HepG2 (cell line): ENCODE results near the gene PSMA7. TPM values are rescaled to one million over a fixed set of nuclear protein-coding genes. Genes with fewer than 3 reads are reported as not detected.

Experiments used
- ARNTL ChIP-seq: sonication (generic); formaldehyde crosslinking; IDR thresholded peaks from 2 replicates; pipeline ENCODE4 v1.4.0; 2020; ENCODE audit warnings: mild to moderate bottlenecking, missing genetic modification reagents
- DMTF1 ChIP-seq: sonication (generic); formaldehyde crosslinking; IDR thresholded peaks from 2 replicates; pipeline ENCODE4 v1.4.0; 2020; ENCODE audit warnings: mild to moderate bottlenecking, missing genetic modification reagents
- FOXA3 ChIP-seq: IDR thresholded peaks from 2 replicates; pipeline ENCODE4 v1.6.1; 2016; ENCODE audit warnings: missing genetic modification reagents, missing compliant biosample characterization
- HDAC1 ChIP-seq: sonication (generic); formaldehyde crosslinking; IDR thresholded peaks from 2 replicates; pipeline ENCODE4 v1.5.1; 2020; ENCODE audit warnings: mild to moderate bottlenecking, missing genetic modification reagents
- KDM2A ChIP-seq: sonication (generic); formaldehyde crosslinking; IDR thresholded peaks from 2 replicates; pipeline ENCODE4 v1.4.0; 2020; ENCODE audit warnings: low read depth, missing genetic modification reagents, borderline replicate concordance
- MAZ ChIP-seq, 2 experiments: sonication (generic) in 1 of 2; formaldehyde crosslinking in 1 of 2; IDR thresholded peaks; 2 replicates each; pipeline versions ENCODE4 v1.5.0 to v1.6.1; 2012 to 2020; ENCODE audit warnings: low read depth in 2 of 2, mild to moderate bottlenecking in 2 of 2, borderline replicate concordance in 1 of 2, improper control_type of control experiment in 1 of 2, low read length in 1 of 2, missing genetic modification reagents in 1 of 2, moderate library complexity in 1 of 2
- PRDM4 ChIP-seq: sonication (generic); formaldehyde crosslinking; IDR thresholded peaks from 2 replicates; pipeline ENCODE4 v1.9.0; 2021; ENCODE audit warnings: missing genetic modification reagents, borderline replicate concordance
- SKIL ChIP-seq: sonication (generic); formaldehyde crosslinking; IDR thresholded peaks from 2 replicates; pipeline ENCODE4 v1.8.0; 2022; ENCODE audit warnings: missing genetic modification reagents, mild to moderate bottlenecking, moderate library complexity, borderline replicate concordance
- SNRNP70 ChIP-seq: fragments of 200-400 bp; formaldehyde crosslinking; IDR thresholded peaks from 2 replicates; pipeline ENCODE4 v1.6.1; 2017; ENCODE audit warnings: mild to moderate bottlenecking, low read depth, low read length, moderate library complexity
- ZBTB46 ChIP-seq: sonication (generic); formaldehyde crosslinking; IDR thresholded peaks from 2 replicates; pipeline ENCODE4 v1.4.0; 2020; ENCODE audit warnings: mild to moderate bottlenecking, missing genetic modification reagents, borderline replicate concordance
- ZNF230 ChIP-seq: sonication (generic); formaldehyde crosslinking; IDR thresholded peaks from 2 replicates; pipeline ENCODE4 v1.4.0; 2020; ENCODE audit warnings: mild to moderate bottlenecking, missing genetic modification reagents
- ZNF543 ChIP-seq: sonication (generic); formaldehyde crosslinking; IDR thresholded peaks from 2 replicates; pipeline ENCODE4 v1.4.0; 2020; ENCODE audit warnings: mild to moderate bottlenecking, missing genetic modification reagents
- ZNF703 ChIP-seq: sonication (generic); formaldehyde crosslinking; IDR thresholded peaks from 2 replicates; pipeline ENCODE4 v1.5.1; 2020; ENCODE audit warnings: missing genetic modification reagents, mild to moderate bottlenecking, moderate library complexity, borderline replicate concordance
- ZNF781 ChIP-seq: sonication (generic); formaldehyde crosslinking; IDR thresholded peaks from 2 replicates; pipeline ENCODE4 v1.5.1; 2020; ENCODE audit warnings: borderline replicate concordance, mild to moderate bottlenecking, missing genetic modification reagents; ENCODE audit errors: not compliant biosample characterization
- polyA plus RNA-seq, 8 experiments: library from polyadenylated mRNA; depleted of rRNA in 3 of 8; stranded (reverse) in 7 of 8; unstranded in 1 of 8; fragments of >200 nt; fragmentation: Illumina TruSeq in 4 of 8; extraction: Trizol in 4 of 8; gene quantifications; 2 replicates each; pipeline versions ENCODE4 v1.2.1 to v1.2.3, GENCODE V29; 2011 to 2016; ENCODE audit warnings: low read depth in 4 of 8, missing spikeins in 1 of 8, mixed read lengths in 1 of 8; ENCODE audit not compliant: insufficient read depth in 1 of 8
- total RNA-seq, 5 experiments: library from RNA; depleted of rRNA; stranded (reverse); fragments of >200 nt; fragmentation: Illumina TruSeq; extraction: Trizol; gene quantifications; 2 replicates each; pipeline ENCODE4 v1.2.3, GENCODE V29; 2016; ENCODE audit warnings: low read depth in 1 of 5

The PSMA7 gene
- total and polyA plus RNA-seq, 2 of the 13 experiments (the other 11 are each of a cell fraction or from before 2014, with no cell fraction given): 531 to 631 TPM

GRCh38 chr20:62122654-62123449 is 20.3 kb downstream of the PSMA7 start (continued):
- TF ChIP-seq ZBTB46 (CRISPR knock-in tag) (0 out of 2 replicates have a peak, but pooled peaks have one; percentile 75), DMTF1 (CRISPR knock-in tag) (0 out of 2 replicates have a peak, but pooled peaks have one; percentile 0), ZNF543 (CRISPR knock-in tag) (peak; percentile 59; the same call in 1 of the 2 replicates), KDM2A (CRISPR knock-in tag) (no peak; the same call in 1 of the 2 replicates), ARNTL (0 out of 2 replicates have a peak, but pooled peaks have one; percentile 56), SNRNP70 (no peak), ZNF703 (CRISPR knock-in tag) (no peak), ZNF781 (CRISPR knock-in tag) (no peak), SKIL (CRISPR knock-in tag) (no peak), HDAC1 (CRISPR knock-in tag) (no peak), FOXA3 (CRISPR knock-in tag) (0 out of 2 replicates have a peak, but pooled peaks have one; percentile 7), MAZ (IDR thresholded peaks at IDR 0.05; ENCODE audit: borderline replicate concordance, low read depth, low read length) (peak; percentile 58; the same call in 1 of the 2 replicates), MAZ (CRISPR knock-in tag; IDR thresholded peaks at IDR 0.05; ENCODE audit: low read depth) (no peak), ZNF230 (peak; percentile 46; the same call in 1 of the 2 replicates), PRDM4 (CRISPR knock-in tag) (no peak)
